Measurements from ENCODE around the gene STAT5B. TPM values are rescaled to one million over a fixed set of nuclear protein-coding genes. Genes with fewer than 3 reads are reported as not detected.

The STAT5B gene
- total RNA-seq, 1 experiment from 2014 or later = 36.4 TPM

DNA sequence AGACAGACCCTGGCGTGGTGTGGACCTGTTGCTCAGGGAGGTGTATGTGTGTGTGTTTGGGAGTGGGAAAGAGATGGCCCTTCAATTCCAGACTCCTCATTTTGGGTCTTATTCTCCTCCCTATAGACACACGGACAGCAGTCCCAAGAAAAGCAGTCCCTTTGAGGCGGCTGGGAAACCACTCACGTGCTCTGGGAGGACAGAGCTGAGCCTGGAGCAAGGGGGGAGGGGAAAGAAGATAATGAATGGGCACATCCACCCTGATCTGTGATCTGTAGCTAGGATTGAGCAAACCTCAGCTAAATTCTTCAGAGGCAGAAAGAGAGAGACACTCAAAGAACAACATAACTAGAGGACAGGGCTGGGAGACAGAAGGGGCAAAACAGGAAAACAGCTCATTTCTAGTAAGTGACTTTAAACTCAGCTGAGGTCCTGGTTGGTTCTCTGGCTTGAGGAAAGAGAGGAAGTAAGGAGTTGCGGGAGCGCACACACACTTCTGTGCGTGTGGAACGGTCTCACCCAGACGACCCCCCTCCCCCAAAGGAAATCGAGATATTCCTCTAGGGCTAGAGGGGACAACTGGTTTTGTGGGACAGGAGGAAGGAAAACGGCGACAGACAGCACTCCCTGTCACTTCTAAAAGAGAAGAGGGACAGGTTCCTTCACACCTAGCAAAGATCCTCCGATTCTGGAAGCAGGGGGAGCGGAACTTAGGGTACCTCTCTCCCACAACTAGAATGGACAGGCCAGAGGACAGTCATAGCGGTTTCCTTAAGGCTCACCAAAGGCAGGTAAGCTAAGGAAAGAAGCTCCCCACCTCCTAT lies 122.1 kb downstream of the STAT5B start:
- ChIA-PET CTCF (interaction anchor here (0.6 to 1.2 kb wide), 7 partner anchors 8 to 373 kb away, joined by 3 to 4 read pairs (median 3); no protein-coding TSS in a partner anchor), POLR2A (interaction anchor here (0.8 kb wide), 1 partner anchor 15 kb away, joined by 3 read pairs; no protein-coding TSS in a partner anchor)
- ATAC-seq (no peak), DNase-seq (ENCODE audit: low spot score) (no peak)
- H3K4me3 Mint-ChIP-seq = peak overlapping the region; percentile 91
- H3K4me1 Mint-ChIP-seq = peaks cover 22% of the 10 kb centered on the region
- no peaks in the 10 kb centered on the region for H3K9me3 Mint-ChIP-seq
- no peaks in the 10 kb centered on the region for H3K27me3 Mint-ChIP-seq (ENCODE audit: low read depth)
- H3K36me3 Mint-ChIP-seq = no peaks in the 10 kb centered on the region
- H3K27ac Mint-ChIP-seq = peak overlapping the region; percentile 91
- TF ChIP-seq, protein P1, sequence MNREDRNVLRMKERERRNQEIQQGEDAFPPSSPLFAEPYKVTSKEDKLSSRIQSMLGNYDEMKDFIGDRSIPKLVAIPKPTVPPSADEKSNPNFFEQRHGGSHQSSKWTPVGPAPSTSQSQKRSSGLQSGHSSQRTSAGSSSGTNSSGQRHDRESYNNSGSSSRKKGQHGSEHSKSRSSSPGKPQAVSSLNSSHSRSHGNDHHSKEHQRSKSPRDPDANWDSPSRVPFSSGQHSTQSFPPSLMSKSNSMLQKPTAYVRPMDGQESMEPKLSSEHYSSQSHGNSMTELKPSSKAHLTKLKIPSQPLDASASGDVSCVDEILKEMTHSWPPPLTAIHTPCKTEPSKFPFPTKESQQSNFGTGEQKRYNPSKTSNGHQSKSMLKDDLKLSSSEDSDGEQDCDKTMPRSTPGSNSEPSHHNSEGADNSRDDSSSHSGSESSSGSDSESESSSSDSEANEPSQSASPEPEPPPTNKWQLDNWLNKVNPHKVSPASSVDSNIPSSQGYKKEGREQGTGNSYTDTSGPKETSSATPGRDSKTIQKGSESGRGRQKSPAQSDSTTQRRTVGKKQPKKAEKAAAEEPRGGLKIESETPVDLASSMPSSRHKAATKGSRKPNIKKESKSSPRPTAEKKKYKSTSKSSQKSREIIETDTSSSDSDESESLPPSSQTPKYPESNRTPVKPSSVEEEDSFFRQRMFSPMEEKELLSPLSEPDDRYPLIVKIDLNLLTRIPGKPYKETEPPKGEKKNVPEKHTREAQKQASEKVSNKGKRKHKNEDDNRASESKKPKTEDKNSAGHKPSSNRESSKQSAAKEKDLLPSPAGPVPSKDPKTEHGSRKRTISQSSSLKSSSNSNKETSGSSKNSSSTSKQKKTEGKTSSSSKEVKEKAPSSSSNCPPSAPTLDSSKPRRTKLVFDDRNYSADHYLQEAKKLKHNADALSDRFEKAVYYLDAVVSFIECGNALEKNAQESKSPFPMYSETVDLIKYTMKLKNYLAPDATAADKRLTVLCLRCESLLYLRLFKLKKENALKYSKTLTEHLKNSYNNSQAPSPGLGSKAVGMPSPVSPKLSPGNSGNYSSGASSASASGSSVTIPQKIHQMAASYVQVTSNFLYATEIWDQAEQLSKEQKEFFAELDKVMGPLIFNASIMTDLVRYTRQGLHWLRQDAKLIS (CRISPR knock-in tag; IDR thresholded peaks at IDR 0.05; ENCODE audit: borderline replicate concordance) = no peak
- no peak for TF ChIP-seq SOX15 (CRISPR knock-in tag; IDR thresholded peaks at IDR 0.05)
- no peak for TF ChIP-seq TCF7 (CRISPR knock-in tag; IDR thresholded peaks at IDR 0.05; ENCODE audit: low read depth)
- no peak for TF ChIP-seq SMAD3 (CRISPR knock-in tag; IDR thresholded peaks at IDR 0.05; ENCODE audit: borderline replicate concordance)
- TF ChIP-seq, protein P2, sequence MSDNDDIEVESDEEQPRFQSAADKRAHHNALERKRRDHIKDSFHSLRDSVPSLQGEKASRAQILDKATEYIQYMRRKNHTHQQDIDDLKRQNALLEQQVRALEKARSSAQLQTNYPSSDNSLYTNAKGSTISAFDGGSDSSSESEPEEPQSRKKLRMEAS (CRISPR knock-in tag; IDR thresholded peaks at IDR 0.05) = no peak
- TF ChIP-seq, protein P3, sequence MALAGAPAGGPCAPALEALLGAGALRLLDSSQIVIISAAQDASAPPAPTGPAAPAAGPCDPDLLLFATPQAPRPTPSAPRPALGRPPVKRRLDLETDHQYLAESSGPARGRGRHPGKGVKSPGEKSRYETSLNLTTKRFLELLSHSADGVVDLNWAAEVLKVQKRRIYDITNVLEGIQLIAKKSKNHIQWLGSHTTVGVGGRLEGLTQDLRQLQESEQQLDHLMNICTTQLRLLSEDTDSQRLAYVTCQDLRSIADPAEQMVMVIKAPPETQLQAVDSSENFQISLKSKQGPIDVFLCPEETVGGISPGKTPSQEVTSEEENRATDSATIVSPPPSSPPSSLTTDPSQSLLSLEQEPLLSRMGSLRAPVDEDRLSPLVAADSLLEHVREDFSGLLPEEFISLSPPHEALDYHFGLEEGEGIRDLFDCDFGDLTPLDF (CRISPR knock-in tag; IDR thresholded peaks at IDR 0.05) = no peak
- TF ChIP-seq TEAD1 (CRISPR knock-in tag; IDR thresholded peaks at IDR 0.05) = no peak
- no peak for TF ChIP-seq NFATC4 (CRISPR knock-in tag; IDR thresholded peaks at IDR 0.05)
- TF ChIP-seq, protein P4, sequence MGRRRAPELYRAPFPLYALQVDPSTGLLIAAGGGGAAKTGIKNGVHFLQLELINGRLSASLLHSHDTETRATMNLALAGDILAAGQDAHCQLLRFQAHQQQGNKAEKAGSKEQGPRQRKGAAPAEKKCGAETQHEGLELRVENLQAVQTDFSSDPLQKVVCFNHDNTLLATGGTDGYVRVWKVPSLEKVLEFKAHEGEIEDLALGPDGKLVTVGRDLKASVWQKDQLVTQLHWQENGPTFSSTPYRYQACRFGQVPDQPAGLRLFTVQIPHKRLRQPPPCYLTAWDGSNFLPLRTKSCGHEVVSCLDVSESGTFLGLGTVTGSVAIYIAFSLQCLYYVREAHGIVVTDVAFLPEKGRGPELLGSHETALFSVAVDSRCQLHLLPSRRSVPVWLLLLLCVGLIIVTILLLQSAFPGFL (CRISPR knock-in tag; IDR thresholded peaks at IDR 0.05; ENCODE audit: borderline replicate concordance) = no peak
- TF ChIP-seq, protein P5, sequence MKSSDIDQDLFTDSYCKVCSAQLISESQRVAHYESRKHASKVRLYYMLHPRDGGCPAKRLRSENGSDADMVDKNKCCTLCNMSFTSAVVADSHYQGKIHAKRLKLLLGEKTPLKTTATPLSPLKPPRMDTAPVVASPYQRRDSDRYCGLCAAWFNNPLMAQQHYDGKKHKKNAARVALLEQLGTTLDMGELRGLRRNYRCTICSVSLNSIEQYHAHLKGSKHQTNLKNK (CRISPR knock-in tag; IDR thresholded peaks at IDR 0.05) = no peak
- no peak for TF ChIP-seq ELF4 (CRISPR knock-in tag; IDR thresholded peaks at IDR 0.05; ENCODE audit: low read depth)
- TF ChIP-seq ZNF423 (CRISPR knock-in tag; IDR thresholded peaks at IDR 0.05) = no peak
- no peak for TF ChIP-seq ZNF317 (CRISPR knock-in tag; IDR thresholded peaks at IDR 0.05; ENCODE audit: borderline replicate concordance, low read depth)
- TF ChIP-seq, protein P6, sequence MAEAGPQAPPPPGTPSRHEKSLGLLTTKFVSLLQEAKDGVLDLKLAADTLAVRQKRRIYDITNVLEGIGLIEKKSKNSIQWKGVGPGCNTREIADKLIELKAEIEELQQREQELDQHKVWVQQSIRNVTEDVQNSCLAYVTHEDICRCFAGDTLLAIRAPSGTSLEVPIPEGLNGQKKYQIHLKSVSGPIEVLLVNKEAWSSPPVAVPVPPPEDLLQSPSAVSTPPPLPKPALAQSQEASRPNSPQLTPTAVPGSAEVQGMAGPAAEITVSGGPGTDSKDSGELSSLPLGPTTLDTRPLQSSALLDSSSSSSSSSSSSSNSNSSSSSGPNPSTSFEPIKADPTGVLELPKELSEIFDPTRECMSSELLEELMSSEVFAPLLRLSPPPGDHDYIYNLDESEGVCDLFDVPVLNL (CRISPR knock-in tag; IDR thresholded peaks at IDR 0.05; ENCODE audit: borderline replicate concordance, low read depth) = no peak

Other genes with a start within 250 kb of the STAT5B start
- 1.9 to 2.8 TPM (median 2.5 TPM) in 3 replicates for gene C17orf113, start 225.8 kb downstream of the STAT5B start, total RNA-seq (2021)
- 3.1 to 4.5 TPM (median 3.7 TPM) in 3 replicates for gene ZNF385C, start 177.9 kb downstream of the STAT5B start, total RNA-seq (2021)
- 6.3 to 7.6 TPM (median 7.3 TPM) in 3 replicates for gene DHX58, start 163.7 kb downstream of the STAT5B start, total RNA-seq (2021)
- gene KAT2A, start 155.0 kb downstream of the STAT5B start, total RNA-seq (2021) = 44.8 to 54.0 TPM (median 52.7 TPM) in 3 replicates
- 0.30 to 0.57 TPM (median 0.46 TPM) in 3 replicates for gene HSPB9, start 153.6 kb downstream of the STAT5B start, total RNA-seq (2021)
- 74.3 to 84.8 TPM (median 84.1 TPM) in 3 replicates for gene RAB5C, start 121.4 kb downstream of the STAT5B start, total RNA-seq (2021)
- gene KCNH4, start 95.2 kb downstream of the STAT5B start, total RNA-seq (2021) = 0.24 to 0.46 TPM (median 0.34 TPM) in 3 replicates
- not detected in 3 replicates for gene HCRT, start 90.9 kb downstream of the STAT5B start, total RNA-seq (2021)
- gene GHDC, start 81.9 kb downstream of the STAT5B start, total RNA-seq (2021) = 7.5 to 11.1 TPM (median 11.1 TPM) in 3 replicates
- gene STAT5A, start 12.1 kb upstream of the STAT5B start, total RNA-seq (2021) = 6.6 to 10.9 TPM (median 9.7 TPM) in 3 replicates
- gene STAT3, start 112.1 kb upstream of the STAT5B start, total RNA-seq (2021) = 74.4 to 98.0 TPM (median 74.9 TPM) in 3 replicates
- gene CAVIN1, start 146.9 kb upstream of the STAT5B start, total RNA-seq (2021) = 24.6 to 28.4 TPM (median 27.8 TPM) in 3 replicates
- gene ATP6V0A1, start 182.5 kb upstream of the STAT5B start, total RNA-seq (2021) = 49.7 to 55.2 TPM (median 50.9 TPM) in 3 replicates